Activated CD8-positive, alpha-beta memory T cell treated with anti-CD3 and anti-CD28 coated beads for 24 hours (primary cell): ENCODE results near the gene ORC3.
"Not testable (repeated sequence)": the region's sequence is repeated elsewhere in the genome, so short reads cannot be mapped to it uniquely, and the experiment has no call there.

ENCODE experiments used
- DNase-seq: peaks from one replicate; pipeline ENCODE4 v3.0.0-alpha.2; 2020

The ORC3 gene

GRCh38 chr6:87606199-87606598 is 16.3 kb downstream of the ORC3 start:
- DNase-seq: no peak

- DNase-seq: no peak
These were observed 18.9 kb downstream of the ORC3 start for GRCh38 chr6:87608802-87609201.

- DNase-seq: not testable (repeated sequence)
These were observed 23.1 kb downstream of the ORC3 start for GRCh38 chr6:87613018-87613417.

GRCh38 chr6:87617405-87617804 is 27.5 kb downstream of the ORC3 start:
- DNase-seq: no peak

- DNase-seq: no peak
These were observed 28.6 kb downstream of the ORC3 start for GRCh38 chr6:87618531-87618930.

GRCh38 chr6:87623248-87623647 is 33.3 kb downstream of the ORC3 start:
- no peak for DNase-seq

GRCh38 chr6:87628424-87628823 is 38.5 kb downstream of the ORC3 start:
- DNase-seq: no peak

GRCh38 chr6:87628881-87629280 is 38.9 kb downstream of the ORC3 start:
- DNase-seq: no peak

GRCh38 chr6:87630746-87631145 is 40.8 kb downstream of the ORC3 start:
- DNase-seq: no peak

- DNase-seq: no peak
These were observed 43.9 kb downstream of the ORC3 start for GRCh38 chr6:87633851-87634250.

GRCh38 chr6:87636315-87636714 is 46.4 kb downstream of the ORC3 start:
- DNase-seq: no peak

- DNase-seq: no peak
These were observed 47.2 kb downstream of the ORC3 start for GRCh38 chr6:87637106-87637505.

- DNase-seq: no peak
These were observed 49.4 kb downstream of the ORC3 start for GRCh38 chr6:87639373-87639772.

- no peak for DNase-seq
These were observed 51.2 kb downstream of the ORC3 start for GRCh38 chr6:87641065-87641692.

GRCh38 chr6:87645080-87645479 is 55.1 kb downstream of the ORC3 start:
- no peak for DNase-seq

GRCh38 chr6:87653074-87653962 is 63.4 kb downstream of the ORC3 start:
- no peak for DNase-seq

GRCh38 chr6:87654122-87654521 is 64.2 kb downstream of the ORC3 start:
- no peak for DNase-seq

GRCh38 chr6:87654875-87655454 is 65.0 kb downstream of the ORC3 start:
- no peak for DNase-seq

GRCh38 chr6:87655824-87656223 is 65.9 kb downstream of the ORC3 start:
- no peak for DNase-seq

GRCh38 chr6:87656857-87657256 is 66.9 kb downstream of the ORC3 start:
- DNase-seq: no peak

GRCh38 chr6:87658516-87658915 is 68.6 kb downstream of the ORC3 start:
- DNase-seq: no peak

GRCh38 chr6:87660226-87660911 is 70.4 kb downstream of the ORC3 start:
- DNase-seq: no peak

GRCh38 chr6:87661016-87661415 is 71.1 kb downstream of the ORC3 start:
- no peak for DNase-seq
